Measurements from ENCODE around the gene ABHD13. TPM values are rescaled to one million over a fixed set of nuclear protein-coding genes. Genes with fewer than 3 reads are reported as not detected.

The ABHD13 gene
- total RNA-seq, 1 experiment from 2014 or later: 5.5 TPM

DNA sequence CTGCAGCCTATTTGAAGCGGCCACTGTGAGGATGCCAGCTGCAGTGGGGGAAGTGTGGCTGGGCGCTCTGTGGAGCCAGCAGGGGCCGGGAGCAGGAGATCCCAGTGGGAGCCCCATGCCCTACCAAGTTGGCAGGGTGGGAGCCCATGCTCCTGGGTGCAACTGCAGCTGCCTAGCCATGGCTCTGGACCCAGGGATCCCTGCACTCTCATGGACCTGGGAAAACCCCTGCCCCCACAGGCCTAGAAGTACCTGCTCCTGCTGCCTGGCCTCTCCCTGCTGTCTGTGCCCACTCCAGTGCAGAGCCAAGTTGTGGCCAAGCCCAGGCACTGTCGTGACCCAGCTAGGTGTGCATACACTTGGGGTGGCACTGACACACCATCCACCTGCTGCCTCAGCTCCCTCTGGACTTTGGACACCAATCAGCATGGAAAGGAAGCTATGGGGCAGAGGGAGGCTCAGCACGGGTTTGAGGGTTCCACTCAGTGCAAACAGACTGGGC is 23.7 kb upstream of the ABHD13 start:
- no peak overlapping the region for H3K4me3 ChIP-seq
- ChIA-PET CTCF (no interaction called here), POLR2A (ENCODE audit: unreplicated experiment) (no interaction called here)
- no peaks in the 10 kb centered on the region for H4K20me1 ChIP-seq (ENCODE audit: insufficient read depth)
- intact Hi-C loops (cut with micrococcal nuclease; ENCODE audit: unreplicated experiment): no loop called here
- no peaks in the 10 kb centered on the region for H3K36me3 ChIP-seq (ENCODE audit: low read depth)
- H3K4me1 ChIP-seq (replicated peaks; ENCODE audit: insufficient read depth): no peaks in the 10 kb centered on the region
- H3K9me2 ChIP-seq (ENCODE audit: insufficient read depth): no peaks in the 10 kb centered on the region
- H2AFZ ChIP-seq: no peak overlapping the region
- no peaks in the 10 kb centered on the region for H3F3A ChIP-seq (ENCODE audit: insufficient read depth, low read depth)
- H3K79me2 ChIP-seq (ENCODE audit: low read depth): no peaks in the 10 kb centered on the region
- DNase-seq: no peak
- no peak overlapping the region for H3K27ac ChIP-seq
- H3K4me2 ChIP-seq: no peak overlapping the region
- H3K27me3 ChIP-seq (ENCODE audit: insufficient read depth, low read depth): 0 out of 2 replicates have a peak, but pooled peaks cover 3% of the 10 kb centered on the region
- no TSS peak for BruUV-seq (replicated peaks)
- H3K9me3 ChIP-seq (ENCODE audit: insufficient read depth, low read depth): 0 out of 2 replicates have a peak, but pooled peaks cover 4% of the 10 kb centered on the region
- TF ChIP-seq, protein P1, sequence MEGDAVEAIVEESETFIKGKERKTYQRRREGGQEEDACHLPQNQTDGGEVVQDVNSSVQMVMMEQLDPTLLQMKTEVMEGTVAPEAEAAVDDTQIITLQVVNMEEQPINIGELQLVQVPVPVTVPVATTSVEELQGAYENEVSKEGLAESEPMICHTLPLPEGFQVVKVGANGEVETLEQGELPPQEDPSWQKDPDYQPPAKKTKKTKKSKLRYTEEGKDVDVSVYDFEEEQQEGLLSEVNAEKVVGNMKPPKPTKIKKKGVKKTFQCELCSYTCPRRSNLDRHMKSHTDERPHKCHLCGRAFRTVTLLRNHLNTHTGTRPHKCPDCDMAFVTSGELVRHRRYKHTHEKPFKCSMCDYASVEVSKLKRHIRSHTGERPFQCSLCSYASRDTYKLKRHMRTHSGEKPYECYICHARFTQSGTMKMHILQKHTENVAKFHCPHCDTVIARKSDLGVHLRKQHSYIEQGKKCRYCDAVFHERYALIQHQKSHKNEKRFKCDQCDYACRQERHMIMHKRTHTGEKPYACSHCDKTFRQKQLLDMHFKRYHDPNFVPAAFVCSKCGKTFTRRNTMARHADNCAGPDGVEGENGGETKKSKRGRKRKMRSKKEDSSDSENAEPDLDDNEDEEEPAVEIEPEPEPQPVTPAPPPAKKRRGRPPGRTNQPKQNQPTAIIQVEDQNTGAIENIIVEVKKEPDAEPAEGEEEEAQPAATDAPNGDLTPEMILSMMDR (conservative IDR thresholded peaks at IDR 0.05): no peak
- no peak for TF ChIP-seq EZH2 (IDR thresholded peaks at IDR 0.05; ENCODE audit: low read depth)

DNA sequence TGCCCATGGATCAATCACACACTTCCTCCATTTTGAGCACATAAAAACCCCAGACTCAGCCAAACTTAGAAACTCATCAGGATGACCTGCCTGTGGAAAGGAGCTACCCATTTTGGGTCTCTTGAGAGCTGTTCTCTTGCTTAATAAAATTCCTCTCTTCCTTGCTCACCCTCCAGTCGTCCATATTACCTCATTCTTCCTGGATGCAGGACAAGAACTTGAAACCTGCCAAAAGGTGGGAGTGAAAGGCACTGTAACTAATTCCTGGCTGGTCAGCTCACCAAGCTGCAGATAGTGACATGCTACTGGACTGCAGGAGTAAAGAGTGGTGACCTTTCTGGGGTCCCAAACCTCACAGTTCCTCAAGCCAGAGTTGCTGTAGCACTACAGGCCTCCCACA is 23.0 kb upstream of the ABHD13 start:
- H2AFZ ChIP-seq: no peak overlapping the region
- no peaks in the 10 kb centered on the region for H3K9me2 ChIP-seq (ENCODE audit: insufficient read depth)
- no peaks in the 10 kb centered on the region for H3K79me2 ChIP-seq (ENCODE audit: low read depth)
- DNase-seq: no peak
- no peaks in the 10 kb centered on the region for H3K4me1 ChIP-seq (replicated peaks; ENCODE audit: insufficient read depth)
- H3K27ac ChIP-seq: no peak overlapping the region
- CTCF ChIA-PET: no interaction called here
- TF ChIP-seq, protein P1 (conservative IDR thresholded peaks at IDR 0.05): no peak
- TF ChIP-seq EZH2 (IDR thresholded peaks at IDR 0.05; ENCODE audit: low read depth): no peak
- 0 out of 2 replicates have a peak, but pooled peaks cover 3% of the 10 kb centered on the region for H3K27me3 ChIP-seq (ENCODE audit: insufficient read depth, low read depth)
- H3K4me2 ChIP-seq: no peak overlapping the region
- no peaks in the 10 kb centered on the region for H3F3A ChIP-seq (ENCODE audit: insufficient read depth, low read depth)
- intact Hi-C loops (cut with micrococcal nuclease; ENCODE audit: unreplicated experiment): no loop called here
- H3K4me3 ChIP-seq: no peak overlapping the region
- 0 out of 2 replicates have a peak, but pooled peaks cover 4% of the 10 kb centered on the region for H3K9me3 ChIP-seq (ENCODE audit: insufficient read depth, low read depth)
- no TSS peak for BruUV-seq (replicated peaks)
- H4K20me1 ChIP-seq (ENCODE audit: insufficient read depth): no peaks in the 10 kb centered on the region
- POLR2A ChIA-PET (ENCODE audit: unreplicated experiment): no interaction called here
- H3K36me3 ChIP-seq (ENCODE audit: low read depth): no peaks in the 10 kb centered on the region

DNA sequence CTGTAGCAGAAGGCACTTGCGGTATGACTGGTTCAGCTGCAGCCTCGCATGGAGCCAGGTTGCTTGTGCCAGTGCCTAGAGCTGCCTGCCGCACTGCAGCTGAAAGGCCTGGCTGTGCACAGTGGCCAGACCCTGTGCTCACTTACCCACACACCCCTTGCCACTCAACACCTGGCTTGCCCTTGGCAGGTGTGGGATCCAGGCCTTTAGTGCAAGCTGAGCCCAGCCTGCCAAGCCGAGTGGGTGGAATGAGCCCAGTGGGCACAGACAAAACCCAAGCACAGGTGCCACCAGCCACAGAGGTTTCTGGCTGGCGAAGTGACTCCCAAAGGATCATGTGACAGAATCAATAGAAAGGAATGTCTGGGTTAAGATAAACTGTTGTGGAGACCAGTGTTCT is 22.3 kb upstream of the ABHD13 start:
- no TSS peak for BruUV-seq (replicated peaks)
- Histone ChIP-seq H2AFZ (no peak overlapping the region), H4K20me1 (ENCODE audit: insufficient read depth) (no peaks in the 10 kb centered on the region), H3K9me2 (ENCODE audit: insufficient read depth) (no peaks in the 10 kb centered on the region), H3K27ac (no peak overlapping the region), H3K27me3 (ENCODE audit: insufficient read depth, low read depth) (no peaks in the 10 kb centered on the region), H3K79me2 (ENCODE audit: low read depth) (no peaks in the 10 kb centered on the region), H3F3A (ENCODE audit: insufficient read depth, low read depth) (no peaks in the 10 kb centered on the region), H3K36me3 (ENCODE audit: low read depth) (no peaks in the 10 kb centered on the region), H3K9me3 (ENCODE audit: insufficient read depth, low read depth) (0 out of 2 replicates have a peak, but pooled peaks cover 4% of the 10 kb centered on the region), H3K4me1 (replicated peaks; ENCODE audit: insufficient read depth) (no peaks in the 10 kb centered on the region), H3K4me2 (no peak overlapping the region), H3K4me3 (no peak overlapping the region)
- intact Hi-C loops (cut with micrococcal nuclease; ENCODE audit: unreplicated experiment): no loop called here
- CTCF ChIA-PET: no interaction called here
- POLR2A ChIA-PET (ENCODE audit: unreplicated experiment): no interaction called here
- no peak for TF ChIP-seq EZH2 (IDR thresholded peaks at IDR 0.05; ENCODE audit: low read depth)
- TF ChIP-seq, protein P1 (conservative IDR thresholded peaks at IDR 0.05): no peak
- DNase-seq: no peak

Measured in PC-9 (cell line).